Progenitor cell of endocrine pancreas (in vitro differentiated cells): ENCODE data around the gene FAM131B. TPM values are rescaled to one million over a fixed set of nuclear protein-coding genes. Genes with fewer than 3 reads are reported as not detected.

Experiments
- DNase-seq: peaks from one replicate; pipeline ENCODE4 v3.0.0; 2021; ENCODE audit warnings: low spot score; ENCODE audit not compliant: unreplicated experiment
- H3K27ac Mint-ChIP-seq: 2 replicates; pipeline ENCODE4 v1.8.0; 2021; ENCODE audit warnings: mild to moderate bottlenecking, moderate library complexity, mixed read lengths
- H3K27me3 Mint-ChIP-seq: 2 replicates; pipeline ENCODE4 v1.8.0; 2021; ENCODE audit warnings: mixed read lengths
- H3K36me3 Mint-ChIP-seq: 2 replicates; pipeline ENCODE4 v1.8.0; 2022; ENCODE audit warnings: mixed read lengths; ENCODE audit not compliant: insufficient read depth
- H3K4me1 Mint-ChIP-seq: 2 replicates; pipeline ENCODE4 v1.8.0; 2021; ENCODE audit warnings: low read depth, mixed read lengths
- H3K4me3 Mint-ChIP-seq: 2 replicates; pipeline ENCODE4 v1.8.0; 2021; ENCODE audit warnings: low read depth, mild to moderate bottlenecking, moderate library complexity, mixed read lengths
- H3K9me3 Mint-ChIP-seq: 2 replicates; pipeline ENCODE4 v1.8.0; 2021; ENCODE audit warnings: low read depth, mixed read lengths
- CTCF ChIP-seq: fragments of 200-600 bp; sonication (generic); IDR thresholded peaks from one replicate; pipeline ENCODE4 v1.5.0; 2021; ENCODE audit warnings: antibody characterized with exemption, mild to moderate bottlenecking; ENCODE audit not compliant: unreplicated experiment
- total RNA-seq: library from RNA; stranded (reverse); gene quantifications from 2 replicates; pipeline ENCODE4 v1.2.1, GENCODE V29; 2021

The FAM131B gene
- total RNA-seq, 1 donor from 2014 or later: 2.3 TPM

- no peaks in the 10 kb centered on the region for H3K27me3 Mint-ChIP-seq
- H3K4me3 Mint-ChIP-seq: no peak within 1 kb of the TSS
- no peak within 1 kb of the TSS for H3K27ac Mint-ChIP-seq
- DNase-seq: no peak
- H3K36me3 Mint-ChIP-seq: peaks cover 8% of the 10 kb centered on the region
- no peaks in the 10 kb centered on the region for H3K9me3 Mint-ChIP-seq
- H3K4me1 Mint-ChIP-seq: no peaks in the 10 kb centered on the region
- TF ChIP-seq CTCF: no peak
These were observed 46.7 kb downstream of the FAM131B start, which contains the start of gene CLCN1 for GRCh38 chr7:143315776-143316175. Gene CLCN1, plus strand, starts transcription at chr7:143316111. Its CDS starts 102 bp downstream, at chr7:143316213.

- H3K27me3 Mint-ChIP-seq: no peaks in the 10 kb centered on the region
- no peaks in the 10 kb centered on the region for H3K9me3 Mint-ChIP-seq
- H3K4me3 Mint-ChIP-seq: no peak overlapping the region
- DNase-seq: no peak
- TF ChIP-seq CTCF: no peak
- peaks cover 15% of the 10 kb centered on the region for H3K36me3 Mint-ChIP-seq
- H3K4me1 Mint-ChIP-seq: no peaks in the 10 kb centered on the region
- no peak overlapping the region for H3K27ac Mint-ChIP-seq
These were observed 48.4 kb downstream of the FAM131B start for GRCh38 chr7:143314127-143314526.

- H3K27ac Mint-ChIP-seq: no peak overlapping the region
- H3K36me3 Mint-ChIP-seq: peaks cover 51% of the 10 kb centered on the region
- no peaks in the 10 kb centered on the region for H3K27me3 Mint-ChIP-seq
- no peak for TF ChIP-seq CTCF
- no peak overlapping the region for H3K4me3 Mint-ChIP-seq
- no peaks in the 10 kb centered on the region for H3K4me1 Mint-ChIP-seq
- DNase-seq: no peak
- H3K9me3 Mint-ChIP-seq: no peaks in the 10 kb centered on the region
These were observed 53.9 kb downstream of the FAM131B start for GRCh38 chr7:143308632-143309031.

GRCh38 chr7:143305423-143306070 is 57.0 kb downstream of the FAM131B start:
- no peaks in the 10 kb centered on the region for H3K9me3 Mint-ChIP-seq
- peak; percentile 71 for TF ChIP-seq CTCF
- DNase-seq: peak; percentile 51

GRCh38 chr7:143304938-143305337 is 57.6 kb downstream of the FAM131B start:
- TF ChIP-seq CTCF: no peak
- peaks cover 5% of the 10 kb centered on the region for H3K4me1 Mint-ChIP-seq
- no peak overlapping the region for H3K27ac Mint-ChIP-seq
- H3K9me3 Mint-ChIP-seq: no peaks in the 10 kb centered on the region
- DNase-seq: no peak
- no peaks in the 10 kb centered on the region for H3K27me3 Mint-ChIP-seq
- H3K4me3 Mint-ChIP-seq: no peak overlapping the region
- H3K36me3 Mint-ChIP-seq: peaks cover 65% of the 10 kb centered on the region

More at GRCh38 chr7:143305423-143306070, 57.0 kb downstream of the FAM131B start:
- Mint-ChIP-seq H3K4me3 (no peak overlapping the region), H3K36me3 (peaks cover 60% of the 10 kb centered on the region), H3K4me1 (peaks cover 5% of the 10 kb centered on the region), H3K27ac (no peak overlapping the region), H3K27me3 (no peaks in the 10 kb centered on the region)
